T-cell (primary cell): ENCODE data around the gene MED12L. TPM values are rescaled to one million over a fixed set of nuclear protein-coding genes. Genes with fewer than 3 reads are reported as not detected.

ENCODE experiments used
- ATAC-seq, 4 experiments: fragments of 200-7000 bp in 3 of 4; fragments of 150-1000 bp in 1 of 4; cut with Tn5 transposase; replicated peaks in 1 of 4; 1 replicate in 3 of 4; 2 replicates in 1 of 4; pipeline ENCODE4 v1.10.0; 2021; ENCODE audit warnings: moderate library complexity in 3 of 4, mild to moderate bottlenecking in 2 of 4, moderate number of reproducible peaks in 1 of 4
- CTCF ChIA-PET, 2 donors: fragments of 300-600 bp; sonication (Branson Sonifier 250); formaldehyde crosslinking; loops; one replicate each; lab custom pipeline; 2022; ENCODE audit warnings: antibody characterized with exemption in 2 of 2; lab: Charles Lee
- POLR2A ChIA-PET, 2 donors: fragments of 300-600 bp; sonication (Branson Sonifier 250); formaldehyde crosslinking; loops; one replicate each; lab custom pipeline; 2022; ENCODE audit warnings: antibody characterized with exemption in 2 of 2; lab: Charles Lee
- DNase-seq, 35 experiments: peaks; one replicate each; pipeline versions ENCODE4 v3.0.0 to v3.0.0-alpha.2; 2013 to 2023
- H3K27ac ChIP-seq: one replicate; pipeline ENCODE4 v1.5.1; 2013; ENCODE audit warnings: low read length
- H3K27me3 ChIP-seq, 2 experiments: replicated peaks in 1 of 2; 1 replicate in 1 of 2; 2 replicates in 1 of 2; pipeline versions ENCODE4 v1.6.1 to v1.7.0; 2013; ENCODE audit warnings: low read length in 1 of 2, mixed read lengths in 1 of 2; ENCODE audit not compliant: control insufficient read depth in 2 of 2, insufficient read depth in 2 of 2; ENCODE audit errors: extremely low read depth in 1 of 2
- H3K36me3 ChIP-seq, 2 donors: 1 replicate in 1 of 2; 2 replicates in 1 of 2; pipeline versions ENCODE4 v1.6.1 to v1.7.0; 2013; ENCODE audit warnings: low read length in 1 of 2; ENCODE audit not compliant: control insufficient read depth in 2 of 2, insufficient read depth in 1 of 2; ENCODE audit errors: extremely low read depth in 1 of 2
- H3K4me1 ChIP-seq, 2 experiments: 1 replicate in 1 of 2; 2 replicates in 1 of 2; pipeline versions ENCODE4 v1.6.1 to v1.7.0; 2013; ENCODE audit warnings: low read length in 2 of 2, mixed read lengths in 1 of 2; ENCODE audit not compliant: insufficient read depth in 2 of 2, control insufficient read depth in 1 of 2; ENCODE audit errors: extremely low read depth in 1 of 2
- H3K4me3 ChIP-seq, 2 donors: 1 replicate in 1 of 2; 2 replicates in 1 of 2; pipeline versions ENCODE4 v1.5.1 to v1.7.0; 2013; ENCODE audit warnings: mild to moderate bottlenecking in 2 of 2, low read length in 1 of 2, moderate library complexity in 1 of 2; ENCODE audit not compliant: control insufficient read depth in 1 of 2; ENCODE audit errors: extremely low read depth in 1 of 2
- H3K9me3 ChIP-seq: 2 replicates; pipeline ENCODE4 v1.7.0; 2013
- H3K27ac Mint-ChIP-seq, 2 donors: one replicate each; pipeline ENCODE4 v1.8.0; 2020 to 2021; ENCODE audit warnings: mild to moderate bottlenecking in 2 of 2, mixed read lengths in 2 of 2
- H3K27me3 Mint-ChIP-seq, 2 donors: one replicate each; pipeline ENCODE4 v1.8.0; 2021 to 2022; ENCODE audit warnings: mixed read lengths in 2 of 2
- H3K36me3 Mint-ChIP-seq: one replicate; pipeline ENCODE4 v1.8.0; 2021; ENCODE audit warnings: mixed read lengths
- H3K4me1 Mint-ChIP-seq, 3 donors: one replicate each; pipeline ENCODE4 v1.8.0; 2020 to 2022; ENCODE audit warnings: mixed read lengths in 3 of 3, mild to moderate bottlenecking in 1 of 3
- H3K4me3 Mint-ChIP-seq, 3 donors: one replicate each; pipeline ENCODE4 v1.8.0; 2020 to 2022; ENCODE audit warnings: mild to moderate bottlenecking in 3 of 3, mixed read lengths in 3 of 3, moderate library complexity in 3 of 3
- H3K9me3 Mint-ChIP-seq, 3 donors: one replicate each; pipeline ENCODE4 v1.8.0; 2020 to 2022; ENCODE audit warnings: mixed read lengths in 3 of 3
- WGBS: methylation state at CpG from one replicate; pipeline ENCODE4 v1.1.5; 2013; ENCODE audit warnings: missing lambda C conversion rate; ENCODE audit not compliant: insufficient coverage; 5-methylcytosine and 5-hydroxymethylcytosine counted together
- total RNA-seq, 35 experiments: library from RNA in 6 of 35; stranded (reverse) in 6 of 35; fragments of 120-200 nt in 1 of 35; gene quantifications; one replicate each; pipeline versions ENCODE4 v1.2.1 to v1.2.4 and lab custom pipeline; 2013 to 2026

MED12L gene
- total RNA-seq, 5 donors from 2014 or later (not counting 1 experiment from before 2014, with no cell fraction given), result 0.55 to 2.1 (median 0.66) TPM

GRCh38 chr3:151356794-151357462 is 271.5 kb downstream of the MED12L start:
- H3K27me3 Mint-ChIP-seq, result peaks cover 0 to 2% of the 10 kb centered on the region in 2 donors
- no peak overlapping the region for H3K27ac Mint-ChIP-seq
- Histone ChIP-seq H3K36me3 (no peaks in the 10 kb centered on the region), H3K9me3 (no peaks in the 10 kb centered on the region), H3K27ac (no peak overlapping the region), H3K4me1 (no peaks in the 10 kb centered on the region), H3K27me3 (no peaks in the 10 kb centered on the region), H3K4me3 (no peak overlapping the region)
- ATAC-seq, result no peak
- WGBS, result no CpG with 5 or more reads among the region's 2 CpGs
- ChIA-PET CTCF (no interaction called here), POLR2A (no interaction called here)
- DNase-seq, result no peak
- H3K4me1 Mint-ChIP-seq, result peaks cover 0 to 6% (median 1%) of the 10 kb centered on the region in 3 donors
- no peaks in the 10 kb centered on the region for H3K9me3 Mint-ChIP-seq
- H3K36me3 Mint-ChIP-seq, result no peaks in the 10 kb centered on the region
- no peak overlapping the region for H3K4me3 Mint-ChIP-seq

GRCh38 chr3:151357463-151357850 is 272.0 kb downstream of the MED12L start:
- ChIA-PET POLR2A (no interaction called here), CTCF (interaction anchor here in 1 of 2 donors (1.2 kb wide), 1 partner anchor 29 kb away, joined by 3 read pairs; no protein-coding TSS in a partner anchor)
- Histone ChIP-seq H3K4me1 (no peaks in the 10 kb centered on the region), H3K36me3 (no peaks in the 10 kb centered on the region), H3K4me3 (no peak overlapping the region), H3K27me3 (no peaks in the 10 kb centered on the region), H3K9me3 (no peaks in the 10 kb centered on the region), H3K27ac (no peak overlapping the region)
- Mint-ChIP-seq H3K36me3 (no peaks in the 10 kb centered on the region), H3K4me1 (peaks cover 0 to 6% (median 1%) of the 10 kb centered on the region in 3 donors), H3K27me3 (no peaks in the 10 kb centered on the region), H3K9me3 (no peaks in the 10 kb centered on the region), H3K4me3 (no peak overlapping the region), H3K27ac (no peak overlapping the region)
- DNase-seq (no peak), ATAC-seq (no peak)
- no CpG with 5 or more reads among the region's 2 CpGs for WGBS

- H3K4me1 ChIP-seq, result no peaks in the 10 kb centered on the region
- no peaks in the 10 kb centered on the region for H3K36me3 ChIP-seq
- WGBS, result 75% methylated on average over 2 of the region's 3 CpGs
- DNase-seq (no peak), ATAC-seq (no peak)
- peaks cover 2 to 6% of the 10 kb centered on the region in 2 donors for H3K27me3 Mint-ChIP-seq
- no peak overlapping the region for H3K4me3 Mint-ChIP-seq
- H3K4me1 Mint-ChIP-seq, result no peaks in the 10 kb centered on the region
- H3K27me3 ChIP-seq, result no peaks in the 10 kb centered on the region
- no peaks in the 10 kb centered on the region for H3K9me3 ChIP-seq
- POLR2A ChIA-PET, result no interaction called here
- no peak overlapping the region for H3K27ac Mint-ChIP-seq
- H3K36me3 Mint-ChIP-seq, result no peaks in the 10 kb centered on the region
- no peak overlapping the region for H3K27ac ChIP-seq
- no peaks in the 10 kb centered on the region for H3K9me3 Mint-ChIP-seq
- no peak overlapping the region for H3K4me3 ChIP-seq
- CTCF ChIA-PET, result no interaction called here
These were observed 277.3 kb downstream of the MED12L start for GRCh38 chr3:151362751-151363174.

DNA sequence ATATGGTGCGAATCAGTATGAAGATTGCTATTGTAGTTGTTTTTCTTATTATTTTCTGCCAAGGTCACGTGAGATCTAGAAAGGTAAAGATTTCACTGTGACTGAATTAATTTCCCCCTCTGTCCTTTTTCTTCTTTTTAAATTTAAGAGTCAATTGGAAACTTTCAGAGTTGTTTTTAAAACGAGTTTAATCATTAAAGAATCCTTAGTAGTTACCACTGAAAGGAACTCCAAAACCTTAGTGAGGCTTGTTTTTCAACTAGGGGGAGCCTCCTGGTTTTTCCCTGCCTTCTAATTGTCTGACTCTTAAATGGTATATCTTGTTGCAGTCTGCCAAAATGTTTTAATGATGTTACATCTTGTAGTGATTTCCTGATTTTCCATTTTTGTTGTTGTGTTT is 281.5 kb downstream of the MED12L start:
- Mint-ChIP-seq H3K27me3 (peaks cover 2 to 6% of the 10 kb centered on the region in 2 donors), H3K27ac (no peak overlapping the region), H3K4me3 (no peak overlapping the region), H3K9me3 (no peaks in the 10 kb centered on the region), H3K36me3 (no peaks in the 10 kb centered on the region), H3K4me1 (no peaks in the 10 kb centered on the region)
- Histone ChIP-seq H3K4me3 (no peak overlapping the region), H3K27ac (no peak overlapping the region), H3K9me3 (no peaks in the 10 kb centered on the region), H3K36me3 (no peaks in the 10 kb centered on the region), H3K27me3 (no peaks in the 10 kb centered on the region), H3K4me1 (no peaks in the 10 kb centered on the region)
- DNase-seq (no peak), ATAC-seq (no peak)
- ChIA-PET POLR2A (no interaction called here), CTCF (no interaction called here)
- no CpG with 5 or more reads among the region's 3 CpGs for WGBS

DNA sequence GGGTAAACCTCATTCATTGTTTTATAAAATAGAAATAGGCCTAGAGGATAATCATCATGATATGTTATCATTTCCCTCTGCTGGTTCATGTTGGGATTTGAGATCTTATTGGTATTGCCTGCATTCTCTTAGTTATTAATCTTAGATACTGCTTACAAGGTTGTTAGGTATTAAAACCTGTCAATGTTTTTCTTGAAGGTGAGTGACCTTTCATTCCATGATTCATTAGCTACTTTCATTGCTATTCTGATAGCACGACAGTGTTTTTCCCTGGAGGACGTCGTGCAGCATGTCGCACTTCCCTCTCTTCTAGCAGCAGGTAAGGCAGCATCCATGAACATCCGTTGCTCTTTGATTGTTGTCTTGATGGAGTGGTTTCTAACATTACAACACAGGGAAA is 282.0 kb downstream of the MED12L start:
- H3K9me3 ChIP-seq, result no peaks in the 10 kb centered on the region

GRCh38 chr3:151371526-151371925 is 286.1 kb downstream of the MED12L start:
- no peak overlapping the region for H3K4me3 Mint-ChIP-seq
- POLR2A ChIA-PET, result no interaction called here
- Histone ChIP-seq H3K36me3 (no peaks in the 10 kb centered on the region), H3K27me3 (no peaks in the 10 kb centered on the region), H3K9me3 (no peaks in the 10 kb centered on the region), H3K4me1 (no peaks in the 10 kb centered on the region), H3K27ac (no peak overlapping the region), H3K4me3 (no peak overlapping the region)
- no peak overlapping the region for H3K27ac Mint-ChIP-seq
- H3K9me3 Mint-ChIP-seq, result no peaks in the 10 kb centered on the region
- H3K27me3 Mint-ChIP-seq, result peaks cover 0 to 6% of the 10 kb centered on the region in 2 donors
- CTCF ChIA-PET, result no interaction called here
- DNase-seq (no peak), ATAC-seq (no peak)
- H3K36me3 Mint-ChIP-seq, result no peaks in the 10 kb centered on the region
- H3K4me1 Mint-ChIP-seq, result no peaks in the 10 kb centered on the region

More for the DNA sequence above, 282.0 kb downstream of the MED12L start:
- H3K4me1 Mint-ChIP-seq, result no peaks in the 10 kb centered on the region
- WGBS, result no CpG with 5 or more reads among the region's 5 CpGs
- no peak overlapping the region for H3K4me3 Mint-ChIP-seq
- Histone ChIP-seq H3K27ac (no peak overlapping the region), H3K27me3 (no peaks in the 10 kb centered on the region), H3K4me1 (no peaks in the 10 kb centered on the region), H3K36me3 (no peaks in the 10 kb centered on the region), H3K4me3 (no peak overlapping the region)
- no peaks in the 10 kb centered on the region for H3K36me3 Mint-ChIP-seq
- peaks cover 2 to 6% of the 10 kb centered on the region in 2 donors for H3K27me3 Mint-ChIP-seq
- CTCF ChIA-PET, result no interaction called here
- DNase-seq (no peak), ATAC-seq (no peak)
- H3K27ac Mint-ChIP-seq, result no peak overlapping the region
- POLR2A ChIA-PET, result no interaction called here
- H3K9me3 Mint-ChIP-seq, result no peaks in the 10 kb centered on the region
